Neural cell (in vitro differentiated cells): ENCODE data around the gene MPZL1. TPM values are rescaled to one million over a fixed set of nuclear protein-coding genes. Genes with fewer than 3 reads are reported as not detected.
A peak's percentile ranks its signal among the peaks of the same experiment; 100 is the strongest.

ENCODE experiments used
- H2AFZ ChIP-seq: fragments of 200-600, 300-800 bp; sonication (generic), shearing (Covaris generic); 2 replicates; pipeline ENCODE4 v1.6.0; 2014; ENCODE audit warnings: low read depth, mild to moderate bottlenecking, antibody characterized with exemption, low read length, moderate library complexity
- H3F3A ChIP-seq: fragments of 200-600 bp; shearing (Covaris generic); 2 replicates; pipeline ENCODE4 v1.6.1; 2016; ENCODE audit warnings: mild to moderate bottlenecking, moderate library complexity, mixed read lengths, antibody characterized with exemption, low read length; ENCODE audit not compliant: insufficient read depth, poor library complexity, severe bottlenecking
- H3K27ac ChIP-seq: fragments of 200-600, 300-800 bp; sonication (generic), shearing (Covaris generic); 2 replicates; pipeline ENCODE4 v1.5.1; 2014; ENCODE audit warnings: mild to moderate bottlenecking, low read length, moderate library complexity
- H3K27me3 ChIP-seq: fragments of 300-800, 200-600 bp; sonication (generic), shearing (Covaris generic); 2 replicates; pipeline ENCODE4 v1.6.0; 2014; ENCODE audit warnings: mild to moderate bottlenecking, low read depth, low read length, moderate library complexity; ENCODE audit not compliant: insufficient read depth
- H3K36me3 ChIP-seq: fragments of 300-800, 200-600 bp; sonication (generic), shearing (Covaris generic); 2 replicates; pipeline ENCODE4 v1.5.1; 2014; ENCODE audit warnings: mild to moderate bottlenecking, antibody characterized with exemption, low read length, moderate library complexity; ENCODE audit not compliant: insufficient read depth
- H3K4me2 ChIP-seq: fragments of 300-800, 200-600 bp; sonication (generic), shearing (Covaris generic); 2 replicates; pipeline ENCODE4 v1.6.0; 2014; ENCODE audit warnings: mild to moderate bottlenecking, low read length
- H3K4me3 ChIP-seq: fragments of 300-800, 200-600 bp; sonication (generic), shearing (Covaris generic); 2 replicates; pipeline ENCODE4 v1.5.1; 2014; ENCODE audit warnings: mild to moderate bottlenecking, low read length, moderate library complexity
- H3K79me2 ChIP-seq: fragments of 200-600 bp; shearing (Covaris generic); replicated peaks from 2 replicates; pipeline ENCODE4 v1.6.0; 2014; ENCODE audit warnings: mild to moderate bottlenecking, low read length, moderate library complexity; ENCODE audit not compliant: insufficient read depth
- H3K9ac ChIP-seq: fragments of 300-800, 200-600 bp; sonication (generic), shearing (Covaris generic); 2 replicates; pipeline ENCODE4 v1.6.1; 2016; ENCODE audit warnings: mild to moderate bottlenecking, low read length, mixed read lengths
- H3K9me2 ChIP-seq: fragments of 200-600 bp; shearing (Covaris generic); 2 replicates; pipeline ENCODE4 v1.6.1; 2016; ENCODE audit warnings: mild to moderate bottlenecking, low read length, mixed read lengths; ENCODE audit not compliant: insufficient read depth
- H3K9me3 ChIP-seq: fragments of 200-600, 300-800 bp; sonication (generic), shearing (Covaris generic); 2 replicates; pipeline ENCODE4 v1.6.1; 2016; ENCODE audit warnings: mild to moderate bottlenecking, mixed run types, low read length, moderate library complexity, mixed read lengths
- H4K20me1 ChIP-seq: fragments of 200-600 bp; shearing (Covaris generic); 2 replicates; pipeline ENCODE4 v1.6.1; 2016; ENCODE audit warnings: mild to moderate bottlenecking, mixed run types; ENCODE audit not compliant: insufficient read depth
- EP300 ChIP-seq: fragments of 450-650 bp; conservative IDR thresholded peaks from 2 replicates; pipeline ENCODE4 v1.6.1; 2014; ENCODE audit warnings: antibody characterized with exemption, mild to moderate bottlenecking, moderate library complexity; ENCODE audit not compliant: poor library complexity, severe bottlenecking
- EZH2 ChIP-seq: fragments of 200-600, 300-800 bp; shearing (Covaris generic), sonication (generic); IDR thresholded peaks from 2 replicates; pipeline ENCODE4 v1.6.1; 2014; ENCODE audit warnings: antibody characterized with exemption, low read length, borderline replicate concordance, mild to moderate bottlenecking; ENCODE audit not compliant: insufficient read depth, poor library complexity, severe bottlenecking
- MXI1 ChIP-seq: fragments of 450-650 bp; conservative IDR thresholded peaks from 2 replicates; pipeline ENCODE4 v1.6.1; 2014; ENCODE audit warnings: antibody characterized with exemption, mild to moderate bottlenecking; ENCODE audit not compliant: poor library complexity, severe bottlenecking
- POLR2AphosphoS5 ChIP-seq: IDR thresholded peaks from 2 replicates; pipeline ENCODE4 v1.6.1; 2012
- RAD21 ChIP-seq: fragments of 450-650 bp; conservative IDR thresholded peaks from 2 replicates; pipeline ENCODE4 v1.6.1; 2014; ENCODE audit warnings: antibody characterized with exemption, mild to moderate bottlenecking, moderate library complexity
- REST ChIP-seq: IDR thresholded peaks from 2 replicates; pipeline ENCODE4 v1.6.1; 2012; ENCODE audit warnings: borderline replicate concordance
- SMC3 ChIP-seq: fragments of 450-650 bp; conservative IDR thresholded peaks from 2 replicates; pipeline ENCODE4 v1.6.1; 2014; ENCODE audit warnings: antibody characterized with exemption, mild to moderate bottlenecking, moderate library complexity; ENCODE audit not compliant: poor library complexity
- TAF1 ChIP-seq: IDR thresholded peaks from 2 replicates; pipeline ENCODE4 v1.6.1; 2012; ENCODE audit warnings: low read depth
- polyA plus RNA-seq: library from polyadenylated mRNA; depleted of rRNA; stranded (reverse); fragments of >200 nt; gene quantifications from 2 replicates; pipeline ENCODE4 v1.2.3, GENCODE V29; 2014
- TF ChIP-seq, protein P1 (sequence below): fragments of 450-650 bp; IDR thresholded peaks from 2 replicates; pipeline ENCODE4 v1.5.1; 2014; ENCODE audit warnings: antibody characterized with exemption, mild to moderate bottlenecking, moderate library complexity; ENCODE audit not compliant: poor library complexity, severe bottlenecking

MPZL1 gene
- polyA plus RNA-seq, 1 donor from 2014 or later, result 167 TPM

DNA sequence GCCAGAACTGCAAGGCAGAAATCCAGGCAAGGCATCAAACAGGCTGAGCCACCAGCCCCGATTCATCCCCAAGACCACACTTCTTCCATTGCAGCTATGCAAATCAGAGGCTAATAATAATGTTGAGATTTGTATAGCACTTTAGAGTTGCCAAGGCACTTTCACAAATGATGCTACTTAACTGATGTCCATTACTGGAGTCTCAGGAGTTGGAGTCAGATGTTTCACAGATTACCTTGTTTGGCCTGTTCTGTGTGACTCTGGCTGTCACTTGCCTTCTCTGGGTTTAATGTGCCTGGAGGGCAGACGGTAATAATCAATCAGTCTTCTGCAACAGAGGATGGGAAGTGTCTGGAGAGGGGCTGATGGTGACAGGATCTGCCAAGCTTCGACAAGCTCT lies 40.8 kb upstream of the MPZL1 start:
- H2AFZ ChIP-seq, result no peak overlapping the region
- H3K36me3 ChIP-seq, result no peaks in the 10 kb centered on the region
- H3K27ac ChIP-seq, result no peak overlapping the region

GRCh38 chr1:167681451-167682098 lies 40.2 kb upstream of the MPZL1 start:
- no peak overlapping the region for H3K27ac ChIP-seq
- no peak overlapping the region for H3K9ac ChIP-seq
- TF ChIP-seq POLR2AphosphoS5, result no peak
- H3K79me2 ChIP-seq, result no peaks in the 10 kb centered on the region
- no peaks in the 10 kb centered on the region for H3K9me2 ChIP-seq
- H3K9me3 ChIP-seq, result no peaks in the 10 kb centered on the region
- H4K20me1 ChIP-seq, result no peaks in the 10 kb centered on the region
- H3F3A ChIP-seq, result no peaks in the 10 kb centered on the region
- no peak overlapping the region for H3K4me3 ChIP-seq
- H3K27me3 ChIP-seq, result no peaks in the 10 kb centered on the region
- H3K4me2 ChIP-seq, result no peak overlapping the region
- no peak overlapping the region for H2AFZ ChIP-seq
- no peaks in the 10 kb centered on the region for H3K36me3 ChIP-seq

More for the DNA sequence above, 40.8 kb upstream of the MPZL1 start:
- H3K4me2 ChIP-seq, result no peak overlapping the region
- no peaks in the 10 kb centered on the region for H3K9me3 ChIP-seq
- H3K9ac ChIP-seq, result no peak overlapping the region
- no peaks in the 10 kb centered on the region for H4K20me1 ChIP-seq
- no peaks in the 10 kb centered on the region for H3K79me2 ChIP-seq
- H3K9me2 ChIP-seq, result no peaks in the 10 kb centered on the region
- no peak for TF ChIP-seq POLR2AphosphoS5
- no peak for TF ChIP-seq EZH2
- peak; percentile 32 for TF ChIP-seq EP300
- no peak overlapping the region for H3K4me3 ChIP-seq
- H3F3A ChIP-seq, result no peaks in the 10 kb centered on the region
- H3K27me3 ChIP-seq, result no peaks in the 10 kb centered on the region

GRCh38 chr1:167683226-167683625 lies 38.6 kb upstream of the MPZL1 start:
- no peak for TF ChIP-seq POLR2AphosphoS5
- TF ChIP-seq EZH2, result no peak
- TF ChIP-seq RAD21, result no peak
- no peak for TF ChIP-seq SMC3
- TF ChIP-seq TAF1, result no peak
- no peak for TF ChIP-seq EP300
- TF ChIP-seq, protein P1, sequence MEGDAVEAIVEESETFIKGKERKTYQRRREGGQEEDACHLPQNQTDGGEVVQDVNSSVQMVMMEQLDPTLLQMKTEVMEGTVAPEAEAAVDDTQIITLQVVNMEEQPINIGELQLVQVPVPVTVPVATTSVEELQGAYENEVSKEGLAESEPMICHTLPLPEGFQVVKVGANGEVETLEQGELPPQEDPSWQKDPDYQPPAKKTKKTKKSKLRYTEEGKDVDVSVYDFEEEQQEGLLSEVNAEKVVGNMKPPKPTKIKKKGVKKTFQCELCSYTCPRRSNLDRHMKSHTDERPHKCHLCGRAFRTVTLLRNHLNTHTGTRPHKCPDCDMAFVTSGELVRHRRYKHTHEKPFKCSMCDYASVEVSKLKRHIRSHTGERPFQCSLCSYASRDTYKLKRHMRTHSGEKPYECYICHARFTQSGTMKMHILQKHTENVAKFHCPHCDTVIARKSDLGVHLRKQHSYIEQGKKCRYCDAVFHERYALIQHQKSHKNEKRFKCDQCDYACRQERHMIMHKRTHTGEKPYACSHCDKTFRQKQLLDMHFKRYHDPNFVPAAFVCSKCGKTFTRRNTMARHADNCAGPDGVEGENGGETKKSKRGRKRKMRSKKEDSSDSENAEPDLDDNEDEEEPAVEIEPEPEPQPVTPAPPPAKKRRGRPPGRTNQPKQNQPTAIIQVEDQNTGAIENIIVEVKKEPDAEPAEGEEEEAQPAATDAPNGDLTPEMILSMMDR, result no peak
- no peak for TF ChIP-seq MXI1
- no peak for TF ChIP-seq REST
- H3K79me2 ChIP-seq, result no peaks in the 10 kb centered on the region
- no peak overlapping the region for H2AFZ ChIP-seq
- no peak overlapping the region for H3K9ac ChIP-seq
- no peaks in the 10 kb centered on the region for H3K9me2 ChIP-seq
- no peaks in the 10 kb centered on the region for H3K9me3 ChIP-seq
- H3K4me3 ChIP-seq, result no peak overlapping the region
- no peak overlapping the region for H3K27ac ChIP-seq
- H3F3A ChIP-seq, result no peaks in the 10 kb centered on the region
- H3K4me2 ChIP-seq, result no peak overlapping the region
- no peaks in the 10 kb centered on the region for H3K27me3 ChIP-seq
- H3K36me3 ChIP-seq, result no peaks in the 10 kb centered on the region
- no peaks in the 10 kb centered on the region for H4K20me1 ChIP-seq
